Upper lobe of left lung (tissue), 6 donors: ENCODE measurements around the gene DNASE2. TPM values are rescaled to one million over a fixed set of nuclear protein-coding genes. Genes with fewer than 3 reads are reported as not detected.

Experiments used
- ATAC-seq, 2 donors: fragments of 200-7000 bp; cut with Tn5 transposase; one replicate each; pipeline ENCODE4 v1.9.1; 2022; ENCODE audit warnings: mild to moderate bottlenecking in 2 of 2, moderate library complexity in 2 of 2; ENCODE audit not compliant: low FRiP score in 2 of 2
- DNase-seq, 2 donors: peaks; one replicate each; pipeline ENCODE4 v3.0.0-alpha.2; 2019 to 2020
- H3K27ac ChIP-seq, 4 donors: fragments of 200-600 bp; sonication (generic); one replicate each; pipeline ENCODE4 v1.5.1; 2016 to 2019
- H3K27me3 ChIP-seq, 4 donors: fragments of 200-600 bp; sonication (generic); one replicate each; pipeline ENCODE4 v1.5.1; 2017 to 2019
- H3K36me3 ChIP-seq, 4 donors: fragments of 200-600 bp; sonication (generic); one replicate each; pipeline ENCODE4 v1.5.1; 2016 to 2019
- H3K4me1 ChIP-seq, 4 donors: fragments of 200-600 bp; sonication (generic); one replicate each; pipeline ENCODE4 v1.5.1; 2018 to 2019
- H3K4me3 ChIP-seq, 4 donors: fragments of 200-600 bp; sonication (generic); one replicate each; pipeline ENCODE4 v1.5.1; 2017 to 2019; ENCODE audit warnings: mild to moderate bottlenecking in 2 of 4, moderate library complexity in 1 of 4
- H3K9me3 ChIP-seq, 4 donors: fragments of 200-600 bp; sonication (generic); one replicate each; pipeline ENCODE4 v1.5.1; 2018 to 2019
- CTCF ChIP-seq, 6 experiments: fragments of 450-650 bp in 4 of 6; fragments of 200-600 bp in 2 of 6; sonication (generic) in 2 of 6; IDR thresholded peaks; one replicate each; pipeline ENCODE4 v1.5.1; 2016 to 2019; ENCODE audit warnings: antibody characterized with exemption in 6 of 6
- EP300 ChIP-seq, 4 donors: sonication (generic); formaldehyde crosslinking; IDR thresholded peaks; one replicate each; pipeline ENCODE4 v1.5.1; 2017; ENCODE audit warnings: antibody characterized with exemption in 4 of 4, control low read depth in 2 of 4
- POLR2A ChIP-seq, 4 donors: fragments of 450-650 bp; IDR thresholded peaks; one replicate each; pipeline ENCODE4 v1.5.1; 2016 to 2017; ENCODE audit warnings: antibody characterized with exemption in 4 of 4, mild to moderate bottlenecking in 2 of 4
- POLR2AphosphoS5 ChIP-seq, 2 donors: sonication (generic); formaldehyde crosslinking; IDR thresholded peaks; one replicate each; pipeline ENCODE4 v1.5.1; 2017; ENCODE audit warnings: antibody characterized with exemption in 2 of 2
- WGBS, 2 donors: methylation state at CpG; one replicate each; pipeline ENCODE4 v1.1.5; 2017 to 2018; 5-methylcytosine and 5-hydroxymethylcytosine counted together
- total RNA-seq, 6 donors: library from RNA; depleted of rRNA in 4 of 6; stranded (reverse); fragments of >200 nt in 4 of 6; gene quantifications; one replicate each; pipeline versions ENCODE4 v1.1.0 to v1.2.1, GENCODE V29; 2016 to 2021
- donor health status: DM: no; HTN: no; CAD: no; lungs with moderate emphysema.
- donor health status: DM: no; HTN: yes; CAD: no; lungs with severe emphysema.

The DNASE2 gene
- total RNA-seq, 6 donors from 2014 or later: 34.6 to 87.2 (median 60.1) TPM

- DNase-seq (no peak), ATAC-seq (no peak)
- H3K9me3 ChIP-seq: no peaks in the 10 kb centered on the region
- H3K36me3 ChIP-seq: no peaks in the 10 kb centered on the region
- TF ChIP-seq CTCF (IDR thresholded peaks at IDR 0.05) (no peak), POLR2AphosphoS5 (IDR thresholded peaks at IDR 0.05) (no peak), POLR2A (IDR thresholded peaks at IDR 0.05) (no peak), EP300 (IDR thresholded peaks at IDR 0.05) (no peak)
- H3K27me3 ChIP-seq: no peaks in the 10 kb centered on the region
- H3K27ac ChIP-seq: peak overlapping the region in 3 of 4 donors; percentile 13 to 73 (median 71)
- peak overlapping the region in 3 of 4 donors; percentile 16 to 32 (median 17) for H3K4me3 ChIP-seq
- peaks cover 20 to 25% (median 21%) of the 10 kb centered on the region in 4 donors for H3K4me1 ChIP-seq
- WGBS, 2 donors: 39 to 65% methylated on average over 4 of the region's 4 CpGs
These were observed 31.3 kb upstream of the DNASE2 start for GRCh38 chr19:12912571-12912970.

GRCh38 chr19:12907166-12907565, 25.9 kb upstream of the DNASE2 start:
- WGBS, 2 donors: 76 to 84% methylated on average over 9 of the region's 9 CpGs
- peak in 1 of 2 donors; percentile 76 for ATAC-seq
- peak in 1 of 2 donors; percentile 78 for DNase-seq

GRCh38 chr19:12899891-12900518, 18.8 kb upstream of the DNASE2 start:
- H3K36me3 ChIP-seq: peaks cover 0 to 37% (median 28%) of the 10 kb centered on the region in 4 donors
- H3K27ac ChIP-seq: no peak overlapping the region
- no peaks in the 10 kb centered on the region for H3K27me3 ChIP-seq
- no peak for DNase-seq
- H3K4me1 ChIP-seq: no peaks in the 10 kb centered on the region
- WGBS, 2 donors: 74 to 84% methylated on average over 10 of the region's 10 CpGs
- no peak for ATAC-seq
- TF ChIP-seq POLR2AphosphoS5 (IDR thresholded peaks at IDR 0.05) (no peak), POLR2A (IDR thresholded peaks at IDR 0.05) (no peak), CTCF (IDR thresholded peaks at IDR 0.05) (no peak), EP300 (IDR thresholded peaks at IDR 0.05) (no peak)
- no peak overlapping the region for H3K4me3 ChIP-seq
- no peaks in the 10 kb centered on the region for H3K9me3 ChIP-seq

More at GRCh38 chr19:12907166-12907565, 25.9 kb upstream of the DNASE2 start:
- peak overlapping the region in 2 of 4 donors; percentile 16 to 54 for H3K27ac ChIP-seq
- no peaks in the 10 kb centered on the region for H3K27me3 ChIP-seq
- peaks cover 0 to under 1% (median under 1%) of the 10 kb centered on the region in 4 donors for H3K4me1 ChIP-seq
- H3K4me3 ChIP-seq: no peak overlapping the region
- H3K36me3 ChIP-seq: no peaks in the 10 kb centered on the region
- no peak for TF ChIP-seq EP300 (IDR thresholded peaks at IDR 0.05)
- TF ChIP-seq CTCF (IDR thresholded peaks at IDR 0.05): no peak
- no peak for TF ChIP-seq POLR2A (IDR thresholded peaks at IDR 0.05)
- no peak for TF ChIP-seq POLR2AphosphoS5 (IDR thresholded peaks at IDR 0.05)
- no peaks in the 10 kb centered on the region for H3K9me3 ChIP-seq

- Histone ChIP-seq H3K36me3 (peaks cover 0 to 53% (median 38%) of the 10 kb centered on the region in 4 donors), H3K27me3 (no peaks in the 10 kb centered on the region), H3K27ac (no peak overlapping the region), H3K4me1 (peaks cover 9 to 15% (median 14%) of the 10 kb centered on the region in 4 donors), H3K9me3 (no peaks in the 10 kb centered on the region), H3K4me3 (no peak overlapping the region)
- TF ChIP-seq EP300 (IDR thresholded peaks at IDR 0.05): no peak
- no peak for TF ChIP-seq POLR2A (IDR thresholded peaks at IDR 0.05)
- no peak for TF ChIP-seq POLR2AphosphoS5 (IDR thresholded peaks at IDR 0.05)
- TF ChIP-seq CTCF (IDR thresholded peaks at IDR 0.05): no peak
- ATAC-seq: no peak
- 93 to 96% methylated on average over 7 to 16 of the region's 17 CpGs for WGBS, 2 donors
- DNase-seq: no peak
These were observed 15.2 kb upstream of the DNASE2 start for GRCh38 chr19:12896460-12896859.

GRCh38 chr19:12893582-12893981, 12.3 kb upstream of the DNASE2 start:
- Histone ChIP-seq H3K36me3 (peaks cover 0 to 47% (median 30%) of the 10 kb centered on the region in 4 donors), H3K27ac (no peak overlapping the region), H3K4me1 (peaks cover 15 to 22% (median 20%) of the 10 kb centered on the region in 4 donors), H3K9me3 (no peaks in the 10 kb centered on the region), H3K4me3 (no peak overlapping the region), H3K27me3 (no peaks in the 10 kb centered on the region)
- DNase-seq: no peak
- no peak for ATAC-seq
- WGBS, 2 donors: 98% methylated on average over 3 to 5 of the region's 5 CpGs
- no peak for TF ChIP-seq CTCF (IDR thresholded peaks at IDR 0.05)
- no peak for TF ChIP-seq EP300 (IDR thresholded peaks at IDR 0.05)
- no peak for TF ChIP-seq POLR2A (IDR thresholded peaks at IDR 0.05)
- no peak for TF ChIP-seq POLR2AphosphoS5 (IDR thresholded peaks at IDR 0.05)
